ENCODE measurements around the gene BNIPL.
A peak's percentile ranks its signal among the peaks of the same experiment; 100 is the strongest.

Gene BNIPL

GRCh38 chr1:151036356-151036755 lies at the start of gene BNIPL:
BNIPL (plus strand) TSS chr1:151036586; CDS start chr1:151036726, 140 bp downstream.
- no peak for DNase-seq (ENCODE audit: low read depth)

- no peak for DNase-seq (ENCODE audit: low read depth)
Measured at GRCh38 chr1:150987924-150988323, 48.5 kb upstream of the BNIPL start.

- DNase-seq (ENCODE audit: low read depth), result no peak
Measured at GRCh38 chr1:150992626-150993025, 43.8 kb upstream of the BNIPL start.

- DNase-seq (ENCODE audit: low read depth), result no peak
Measured at GRCh38 chr1:150994248-150994647, 42.1 kb upstream of the BNIPL start.

GRCh38 chr1:150995460-150995859 lies 40.9 kb upstream of the BNIPL start:
- DNase-seq (ENCODE audit: low read depth), result no peak

GRCh38 chr1:150995896-150996295 lies 40.5 kb upstream of the BNIPL start:
- DNase-seq (ENCODE audit: low read depth), result no peak

GRCh38 chr1:150997126-150997872 lies 39.1 kb upstream of the BNIPL start:
- DNase-seq (ENCODE audit: low read depth), result no peak

GRCh38 chr1:150997949-150998348 lies 38.4 kb upstream of the BNIPL start:
- DNase-seq (ENCODE audit: low read depth), result no peak

- no peak for DNase-seq (ENCODE audit: low read depth)
Measured at GRCh38 chr1:150999051-150999674, 37.2 kb upstream of the BNIPL start.

- DNase-seq (ENCODE audit: low read depth), result no peak
Measured at GRCh38 chr1:150999926-151000325, 36.5 kb upstream of the BNIPL start.

GRCh38 chr1:151000408-151000807 lies 36.0 kb upstream of the BNIPL start:
- DNase-seq (ENCODE audit: low read depth), result no peak

GRCh38 chr1:151001602-151002001 lies 34.8 kb upstream of the BNIPL start:
- DNase-seq (ENCODE audit: low read depth), result no peak

- no peak for DNase-seq (ENCODE audit: low read depth)
Measured at GRCh38 chr1:151002051-151002450, 34.3 kb upstream of the BNIPL start.

- no peak for DNase-seq (ENCODE audit: low read depth)
Measured at GRCh38 chr1:151002611-151003010, 33.8 kb upstream of the BNIPL start.

- DNase-seq (ENCODE audit: low read depth), result no peak
Measured at GRCh38 chr1:151003180-151003579, 33.2 kb upstream of the BNIPL start.

GRCh38 chr1:151005729-151006319 lies 30.6 kb upstream of the BNIPL start:
- no peak for DNase-seq (ENCODE audit: low read depth)

- DNase-seq (ENCODE audit: low read depth), result no peak
Measured at GRCh38 chr1:151006327-151007052, 29.9 kb upstream of the BNIPL start, which contains the start of gene MINDY1. MINDY1 (minus strand) TSS chr1:151006902; CDS start chr1:151002617, 4,285 bp downstream.

- no peak for DNase-seq (ENCODE audit: low read depth)
Measured at GRCh38 chr1:151007853-151008243, 28.5 kb upstream of the BNIPL start.

- DNase-seq (ENCODE audit: low read depth), result peak; percentile 94
Measured at GRCh38 chr1:151008244-151009205, 27.9 kb upstream of the BNIPL start, which contains the start of gene PRUNE1. PRUNE1 (plus strand) TSS chr1:151008449; CDS start chr1:151008633, 184 bp downstream.

- no peak for DNase-seq (ENCODE audit: low read depth)
Measured at GRCh38 chr1:151009206-151009587, 27.2 kb upstream of the BNIPL start.

GRCh38 chr1:151009674-151010345 lies 26.6 kb upstream of the BNIPL start:
- DNase-seq (ENCODE audit: low read depth), result no peak

Data from stimulated activated CD8-positive, alpha-beta memory T cell treated with anti-CD3 and anti-CD28 coated beads, Interleukin-12 subunit alpha, Interleukin-12 subunit beta, amount 100 ng/mL, for 1 hour (primary cell).